Neural cell (in vitro differentiated cells): ENCODE measurements around the gene LAYN. TPM values are rescaled to one million over a fixed set of nuclear protein-coding genes. Genes with fewer than 3 reads are reported as not detected.
A peak's percentile ranks its signal among the peaks of the same experiment; 100 is the strongest.

Source experiments
- H2AFZ ChIP-seq: fragments of 200-600, 300-800 bp; sonication (generic), shearing (Covaris generic); 2 replicates; pipeline ENCODE4 v1.6.0; 2014; ENCODE audit warnings: low read depth, mild to moderate bottlenecking, antibody characterized with exemption, low read length, moderate library complexity
- H3F3A ChIP-seq: fragments of 200-600 bp; shearing (Covaris generic); 2 replicates; pipeline ENCODE4 v1.6.1; 2016; ENCODE audit warnings: mild to moderate bottlenecking, moderate library complexity, mixed read lengths, antibody characterized with exemption, low read length; ENCODE audit not compliant: insufficient read depth, poor library complexity, severe bottlenecking
- H3K27ac ChIP-seq: fragments of 200-600, 300-800 bp; sonication (generic), shearing (Covaris generic); 2 replicates; pipeline ENCODE4 v1.5.1; 2014; ENCODE audit warnings: mild to moderate bottlenecking, low read length, moderate library complexity
- H3K27me3 ChIP-seq: fragments of 300-800, 200-600 bp; sonication (generic), shearing (Covaris generic); 2 replicates; pipeline ENCODE4 v1.6.0; 2014; ENCODE audit warnings: mild to moderate bottlenecking, low read depth, low read length, moderate library complexity; ENCODE audit not compliant: insufficient read depth
- H3K36me3 ChIP-seq: fragments of 300-800, 200-600 bp; sonication (generic), shearing (Covaris generic); 2 replicates; pipeline ENCODE4 v1.5.1; 2014; ENCODE audit warnings: mild to moderate bottlenecking, antibody characterized with exemption, low read length, moderate library complexity; ENCODE audit not compliant: insufficient read depth
- H3K4me2 ChIP-seq: fragments of 300-800, 200-600 bp; sonication (generic), shearing (Covaris generic); 2 replicates; pipeline ENCODE4 v1.6.0; 2014; ENCODE audit warnings: mild to moderate bottlenecking, low read length
- H3K4me3 ChIP-seq: fragments of 300-800, 200-600 bp; sonication (generic), shearing (Covaris generic); 2 replicates; pipeline ENCODE4 v1.5.1; 2014; ENCODE audit warnings: mild to moderate bottlenecking, low read length, moderate library complexity
- H3K79me2 ChIP-seq: fragments of 200-600 bp; shearing (Covaris generic); replicated peaks from 2 replicates; pipeline ENCODE4 v1.6.0; 2014; ENCODE audit warnings: mild to moderate bottlenecking, low read length, moderate library complexity; ENCODE audit not compliant: insufficient read depth
- H3K9ac ChIP-seq: fragments of 300-800, 200-600 bp; sonication (generic), shearing (Covaris generic); 2 replicates; pipeline ENCODE4 v1.6.1; 2016; ENCODE audit warnings: mild to moderate bottlenecking, low read length, mixed read lengths
- H3K9me2 ChIP-seq: fragments of 200-600 bp; shearing (Covaris generic); 2 replicates; pipeline ENCODE4 v1.6.1; 2016; ENCODE audit warnings: mild to moderate bottlenecking, low read length, mixed read lengths; ENCODE audit not compliant: insufficient read depth
- H3K9me3 ChIP-seq: fragments of 200-600, 300-800 bp; sonication (generic), shearing (Covaris generic); 2 replicates; pipeline ENCODE4 v1.6.1; 2016; ENCODE audit warnings: mild to moderate bottlenecking, mixed run types, low read length, moderate library complexity, mixed read lengths
- H4K20me1 ChIP-seq: fragments of 200-600 bp; shearing (Covaris generic); 2 replicates; pipeline ENCODE4 v1.6.1; 2016; ENCODE audit warnings: mild to moderate bottlenecking, mixed run types; ENCODE audit not compliant: insufficient read depth
- CTCF ChIP-seq: fragments of 450-650 bp; IDR thresholded peaks from 2 replicates; pipeline ENCODE4 v1.5.1; 2014; ENCODE audit warnings: antibody characterized with exemption, mild to moderate bottlenecking, moderate library complexity; ENCODE audit not compliant: poor library complexity, severe bottlenecking
- EP300 ChIP-seq: fragments of 450-650 bp; conservative IDR thresholded peaks from 2 replicates; pipeline ENCODE4 v1.6.1; 2014; ENCODE audit warnings: antibody characterized with exemption, mild to moderate bottlenecking, moderate library complexity; ENCODE audit not compliant: poor library complexity, severe bottlenecking
- EZH2 ChIP-seq: fragments of 200-600, 300-800 bp; shearing (Covaris generic), sonication (generic); IDR thresholded peaks from 2 replicates; pipeline ENCODE4 v1.6.1; 2014; ENCODE audit warnings: antibody characterized with exemption, low read length, borderline replicate concordance, mild to moderate bottlenecking; ENCODE audit not compliant: insufficient read depth, poor library complexity, severe bottlenecking
- MXI1 ChIP-seq: fragments of 450-650 bp; conservative IDR thresholded peaks from 2 replicates; pipeline ENCODE4 v1.6.1; 2014; ENCODE audit warnings: antibody characterized with exemption, mild to moderate bottlenecking; ENCODE audit not compliant: poor library complexity, severe bottlenecking
- POLR2AphosphoS5 ChIP-seq: IDR thresholded peaks from 2 replicates; pipeline ENCODE4 v1.6.1; 2012
- RAD21 ChIP-seq: fragments of 450-650 bp; conservative IDR thresholded peaks from 2 replicates; pipeline ENCODE4 v1.6.1; 2014; ENCODE audit warnings: antibody characterized with exemption, mild to moderate bottlenecking, moderate library complexity
- REST ChIP-seq: IDR thresholded peaks from 2 replicates; pipeline ENCODE4 v1.6.1; 2012; ENCODE audit warnings: borderline replicate concordance
- SMC3 ChIP-seq: fragments of 450-650 bp; conservative IDR thresholded peaks from 2 replicates; pipeline ENCODE4 v1.6.1; 2014; ENCODE audit warnings: antibody characterized with exemption, mild to moderate bottlenecking, moderate library complexity; ENCODE audit not compliant: poor library complexity
- TAF1 ChIP-seq: IDR thresholded peaks from 2 replicates; pipeline ENCODE4 v1.6.1; 2012; ENCODE audit warnings: low read depth
- polyA plus RNA-seq: library from polyadenylated mRNA; depleted of rRNA; stranded (reverse); fragments of >200 nt; gene quantifications from 2 replicates; pipeline ENCODE4 v1.2.3, GENCODE V29; 2014

Gene LAYN
- polyA plus RNA-seq, 1 donor from 2014 or later = not detected

GRCh38 chr11:111538407-111539114 lies 2.0 kb upstream of the LAYN start:
- Histone ChIP-seq H3K79me2 (no peaks in the 10 kb centered on the region), H3K9me2 (no peaks in the 10 kb centered on the region), H3K4me3 (no peak overlapping the region), H3K27ac (no peak overlapping the region), H3K9me3 (no peaks in the 10 kb centered on the region), H3F3A (no peaks in the 10 kb centered on the region), H3K36me3 (no peaks in the 10 kb centered on the region), H3K27me3 (peaks cover 55% of the 10 kb centered on the region), H3K9ac (no peak overlapping the region), H2AFZ (no peak overlapping the region), H4K20me1 (no peaks in the 10 kb centered on the region), H3K4me2 (no peak overlapping the region)
- TF ChIP-seq POLR2AphosphoS5 = no peak
- no peak for TF ChIP-seq EZH2
- no peak for TF ChIP-seq REST

GRCh38 chr11:111539426-111540113 lies 950 bp upstream of the LAYN start:
- no peaks in the 10 kb centered on the region for H3F3A ChIP-seq
- H4K20me1 ChIP-seq = no peaks in the 10 kb centered on the region
- H3K27ac ChIP-seq = no peak overlapping the region
- peaks cover 57% of the 10 kb centered on the region for H3K27me3 ChIP-seq
- H2AFZ ChIP-seq = no peak overlapping the region
- H3K4me3 ChIP-seq = no peak overlapping the region
- no peaks in the 10 kb centered on the region for H3K79me2 ChIP-seq
- H3K9me2 ChIP-seq = no peaks in the 10 kb centered on the region
- no peak for TF ChIP-seq TAF1
- no peak overlapping the region for H3K9ac ChIP-seq
- no peaks in the 10 kb centered on the region for H3K9me3 ChIP-seq
- no peak overlapping the region for H3K4me2 ChIP-seq
- no peaks in the 10 kb centered on the region for H3K36me3 ChIP-seq

DNA sequence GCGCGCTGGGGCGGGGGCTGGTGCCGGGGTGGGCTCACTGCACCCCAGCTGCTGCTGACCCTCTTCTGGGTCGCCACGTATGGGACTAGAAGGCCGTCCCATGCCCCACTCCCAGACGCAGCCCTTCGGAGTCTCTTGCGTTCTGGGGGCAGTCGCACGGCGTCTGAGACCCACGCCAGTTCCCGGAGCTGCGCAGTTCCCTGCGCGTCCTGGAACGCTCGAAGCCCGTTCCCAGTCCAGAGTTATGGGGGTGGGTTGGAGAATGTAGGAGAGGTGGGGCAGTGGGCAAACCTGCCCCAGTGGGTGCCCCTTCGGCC lies 375 bp downstream of the LAYN start:
- Histone ChIP-seq H3K9ac (no peak overlapping the region), H3K36me3 (no peaks in the 10 kb centered on the region), H3K4me2 (peak overlapping the region; percentile 45), H2AFZ (no peak overlapping the region), H3K9me2 (no peaks in the 10 kb centered on the region), H3F3A (no peaks in the 10 kb centered on the region), H3K4me3 (peak overlapping the region; percentile 68), H3K9me3 (no peaks in the 10 kb centered on the region), H4K20me1 (no peaks in the 10 kb centered on the region), H3K27ac (no peak overlapping the region), H3K79me2 (no peaks in the 10 kb centered on the region), H3K27me3 (peaks cover 57% of the 10 kb centered on the region)
- TF ChIP-seq RAD21 = no peak
- no peak for TF ChIP-seq EZH2
- TF ChIP-seq TAF1 = no peak
- TF ChIP-seq SMC3 = no peak
- no peak for TF ChIP-seq MXI1
- TF ChIP-seq REST = no peak
- TF ChIP-seq EP300 = no peak
- TF ChIP-seq CTCF = no peak
- TF ChIP-seq POLR2AphosphoS5 = no peak
